ENCODE results near the gene C2CD2. TPM values are rescaled to one million over a fixed set of nuclear protein-coding genes. Genes with fewer than 3 reads are reported as not detected.

The C2CD2 gene
- total RNA-seq, 6 donors from 2014 or later, result 9.6 to 34.6 (median 22.0) TPM

- peaks cover 8 to 13% (median 10%) of the 10 kb centered on the region in 4 donors for H3K4me1 ChIP-seq
- peaks cover 5 to 29% (median 21%) of the 10 kb centered on the region in 4 donors for H3K36me3 ChIP-seq
- 95 to 97% methylated on average over 13 to 15 of the region's 15 CpGs for WGBS, 2 donors
- no peaks in the 10 kb centered on the region for H3K9me3 ChIP-seq
- no peak for TF ChIP-seq POLR2A (IDR thresholded peaks at IDR 0.05)
- no peak overlapping the region for H3K4me3 ChIP-seq
- H3K27me3 ChIP-seq, result no peaks in the 10 kb centered on the region
- H3K27ac ChIP-seq, result no peak overlapping the region
- ATAC-seq (ENCODE audit: low FRiP score in 2 of 2) (no peak), DNase-seq (peak in 1 of 2 donors; percentile 3)
Observed at GRCh38 chr21:41919666-41920398, 34.0 kb downstream of the C2CD2 start.

- Histone ChIP-seq H3K4me3 (no peak overlapping the region), H3K36me3 (peaks cover 5 to 35% (median 28%) of the 10 kb centered on the region in 4 donors), H3K9me3 (no peaks in the 10 kb centered on the region), H3K27me3 (no peaks in the 10 kb centered on the region), H3K27ac (no peak overlapping the region), H3K4me1 (peaks cover 3 to 8% (median 6%) of the 10 kb centered on the region in 4 donors)
- ATAC-seq (ENCODE audit: low FRiP score in 2 of 2) (no peak), DNase-seq (peak in 1 of 2 donors; percentile 18)
- WGBS, 2 donors, result 95 to 96% methylated on average over 15 of the region's 15 CpGs
- TF ChIP-seq CTCF (IDR thresholded peaks at IDR 0.05), result no peak
- no peak for TF ChIP-seq EP300 (IDR thresholded peaks at IDR 0.05)
- no peak for TF ChIP-seq POLR2AphosphoS5 (IDR thresholded peaks at IDR 0.05)
- no peak for TF ChIP-seq POLR2A (IDR thresholded peaks at IDR 0.05)
Observed at GRCh38 chr21:41918561-41919358, 35.1 kb downstream of the C2CD2 start.

GRCh38 chr21:41917531-41917930, 36.3 kb downstream of the C2CD2 start:
- Histone ChIP-seq H3K27me3 (no peaks in the 10 kb centered on the region), H3K27ac (no peak overlapping the region), H3K4me3 (no peak overlapping the region), H3K9me3 (no peaks in the 10 kb centered on the region), H3K4me1 (no peaks in the 10 kb centered on the region), H3K36me3 (peaks cover 5 to 47% (median 28%) of the 10 kb centered on the region in 4 donors)
- ATAC-seq (ENCODE audit: low FRiP score in 2 of 2) (no peak), DNase-seq (no peak)
- TF ChIP-seq CTCF (IDR thresholded peaks at IDR 0.05) (no peak), EP300 (IDR thresholded peaks at IDR 0.05) (no peak), POLR2A (IDR thresholded peaks at IDR 0.05) (no peak), POLR2AphosphoS5 (IDR thresholded peaks at IDR 0.05) (no peak)
- WGBS, 2 donors, result 95 to 97% methylated on average over 4 of the region's 4 CpGs

GRCh38 chr21:41916888-41917433, 36.9 kb downstream of the C2CD2 start:
- peaks cover 5 to 50% (median 30%) of the 10 kb centered on the region in 4 donors for H3K36me3 ChIP-seq
- no peak overlapping the region for H3K4me3 ChIP-seq
- H3K9me3 ChIP-seq, result no peaks in the 10 kb centered on the region
- ATAC-seq (ENCODE audit: low FRiP score in 2 of 2) (no peak), DNase-seq (no peak)
- H3K27me3 ChIP-seq, result no peaks in the 10 kb centered on the region
- WGBS, 2 donors, result 80 to 93% methylated on average over 1 to 3 of the region's 3 CpGs
- no peak overlapping the region for H3K27ac ChIP-seq
- no peaks in the 10 kb centered on the region for H3K4me1 ChIP-seq
- TF ChIP-seq POLR2AphosphoS5 (IDR thresholded peaks at IDR 0.05) (no peak), CTCF (IDR thresholded peaks at IDR 0.05) (no peak), EP300 (IDR thresholded peaks at IDR 0.05) (no peak), POLR2A (IDR thresholded peaks at IDR 0.05) (no peak)

DNA sequence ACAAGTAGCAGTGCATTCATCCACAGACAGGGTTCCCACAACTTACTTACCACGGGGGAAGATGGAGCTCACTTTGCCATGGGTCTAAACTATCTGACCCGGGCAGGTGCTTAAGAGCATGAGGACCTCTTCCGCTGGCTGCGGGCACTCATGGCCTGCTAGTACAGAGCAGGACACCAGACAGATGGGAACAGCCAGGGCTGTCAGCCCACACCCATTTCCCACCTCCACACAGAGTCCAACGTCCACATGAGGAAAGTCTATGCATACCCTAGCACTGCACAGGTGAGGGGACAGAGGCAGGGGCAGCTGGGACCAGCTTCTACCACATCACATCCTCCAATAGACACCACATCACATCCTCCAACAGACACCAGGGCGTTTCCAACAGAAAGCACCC, 38.9 kb downstream of the C2CD2 start:
- Histone ChIP-seq H3K4me1 (no peaks in the 10 kb centered on the region), H3K4me3 (no peak overlapping the region), H3K9me3 (no peaks in the 10 kb centered on the region), H3K27ac (no peak overlapping the region), H3K27me3 (no peaks in the 10 kb centered on the region), H3K36me3 (peaks cover 11 to 66% (median 34%) of the 10 kb centered on the region in 4 donors)
- no peak for TF ChIP-seq EP300 (IDR thresholded peaks at IDR 0.05)
- no peak for TF ChIP-seq POLR2A (IDR thresholded peaks at IDR 0.05)
- no peak for TF ChIP-seq CTCF (IDR thresholded peaks at IDR 0.05)
- no peak for TF ChIP-seq POLR2AphosphoS5 (IDR thresholded peaks at IDR 0.05)
- ATAC-seq (ENCODE audit: low FRiP score in 2 of 2) (no peak), DNase-seq (no peak)
- 81 to 89% methylated on average over 6 of the region's 6 CpGs for WGBS, 2 donors
